Measurements from ENCODE around the gene KRTAP9-2.
"Not testable (repeated sequence)": the region's sequence is repeated elsewhere in the genome, so short reads cannot be mapped to it uniquely, and the experiment has no call there.

Gene KRTAP9-2

DNA sequence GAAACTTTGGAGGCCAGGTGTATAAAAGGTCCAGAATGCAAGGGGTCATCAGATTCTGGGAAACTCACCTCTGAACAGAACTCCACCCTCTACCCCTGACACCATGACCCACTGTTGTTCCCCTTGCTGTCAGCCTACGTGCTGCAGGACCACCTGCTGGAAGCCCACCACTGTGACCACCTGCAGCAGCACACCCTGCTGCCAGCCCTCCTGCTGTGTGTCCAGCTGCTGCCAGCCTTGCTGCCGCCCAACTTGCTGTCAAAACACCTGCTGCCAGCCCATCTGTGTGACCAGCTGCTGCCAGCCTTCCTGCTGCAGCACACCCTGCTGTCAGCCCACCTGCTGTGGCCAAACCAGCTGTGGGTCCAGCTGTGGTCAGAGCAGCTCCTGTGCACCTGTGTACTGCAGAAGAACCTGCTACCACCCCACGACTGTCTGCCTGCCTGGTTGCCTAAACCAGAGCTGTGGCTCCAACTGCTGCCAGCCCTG, 11.5 kb downstream of the KRTAP9-2 start, which contains the start of gene KRTAP9-8:
KRTAP9-8 (plus strand) TSS at position 51 of the 489 bp plus-strand sequence; CDS start at position 104, 53 bp downstream.
- not testable (repeated sequence) for H3K27me3 ChIP-seq (ENCODE audit: control insufficient read depth, insufficient read depth, low read length); H3K4me1 ChIP-seq (ENCODE audit: control insufficient read depth, insufficient read depth, low read length); H3K9ac ChIP-seq (ENCODE audit: low read depth, low read length); H3K27ac ChIP-seq (ENCODE audit: low read depth, low read length); H3K4me3 ChIP-seq (ENCODE audit: low read depth, low read length); H3K36me3 ChIP-seq (ENCODE audit: control insufficient read depth, insufficient read depth, low read length)
- peaks cover 12% of the 10 kb centered on the region for H3K9me3 ChIP-seq (ENCODE audit: control insufficient read depth, insufficient read depth, low read length)

- not testable (repeated sequence) for H3K9me3 ChIP-seq (ENCODE audit: control insufficient read depth, insufficient read depth, low read length); H3K9ac ChIP-seq (ENCODE audit: low read depth, low read length); H3K4me3 ChIP-seq (ENCODE audit: low read depth, low read length); H3K27ac ChIP-seq (ENCODE audit: low read depth, low read length); H3K36me3 ChIP-seq (ENCODE audit: control insufficient read depth, insufficient read depth, low read length); H3K4me1 ChIP-seq (ENCODE audit: control insufficient read depth, insufficient read depth, low read length); H3K27me3 ChIP-seq (ENCODE audit: control insufficient read depth, insufficient read depth, low read length)
Observed at GRCh38 chr17:41246995-41247787, 20.7 kb downstream of the KRTAP9-2 start.

- not testable (repeated sequence) for H3K4me3 ChIP-seq (ENCODE audit: low read depth, low read length); H3K9me3 ChIP-seq (ENCODE audit: control insufficient read depth, insufficient read depth, low read length); H3K36me3 ChIP-seq (ENCODE audit: control insufficient read depth, insufficient read depth, low read length); H3K27ac ChIP-seq (ENCODE audit: low read depth, low read length); H3K9ac ChIP-seq (ENCODE audit: low read depth, low read length); H3K27me3 ChIP-seq (ENCODE audit: control insufficient read depth, insufficient read depth, low read length); H3K4me1 ChIP-seq (ENCODE audit: control insufficient read depth, insufficient read depth, low read length)
Observed at GRCh38 chr17:41249637-41250240, 23.3 kb downstream of the KRTAP9-2 start, which contains the start of gene KRTAP9-4. KRTAP9-4 (plus strand) TSS chr17:41249687; CDS start chr17:41249721, 34 bp downstream.

DNA sequence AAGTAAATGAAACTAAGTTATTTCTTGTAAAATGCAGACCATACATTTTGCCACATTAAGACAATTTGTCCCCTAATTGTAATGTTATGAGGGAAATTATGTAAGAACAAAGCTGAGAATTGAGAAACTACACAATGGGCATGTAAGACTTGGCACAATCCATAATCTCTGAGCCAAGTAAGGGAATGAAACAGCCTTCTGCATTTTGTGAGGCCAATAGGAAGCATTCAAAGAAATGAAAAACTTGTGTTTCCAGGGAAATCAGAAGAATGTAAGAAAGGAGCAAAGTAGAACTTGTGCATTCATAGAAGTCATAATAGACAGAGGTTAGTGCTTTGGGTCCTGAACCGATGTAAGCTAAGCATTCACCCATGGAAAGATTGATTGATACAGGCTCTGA, 24.8 kb downstream of the KRTAP9-2 start:
- no peak overlapping the region for H3K4me3 ChIP-seq (ENCODE audit: low read depth, low read length)
- no peaks in the 10 kb centered on the region for H3K27me3 ChIP-seq (ENCODE audit: control insufficient read depth, insufficient read depth, low read length)
- H3K4me1 ChIP-seq (ENCODE audit: control insufficient read depth, insufficient read depth, low read length) = no peaks in the 10 kb centered on the region
- H3K9ac ChIP-seq (ENCODE audit: low read depth, low read length) = no peak overlapping the region
- no peaks in the 10 kb centered on the region for H3K9me3 ChIP-seq (ENCODE audit: control insufficient read depth, insufficient read depth, low read length)
- no peaks in the 10 kb centered on the region for H3K36me3 ChIP-seq (ENCODE audit: control insufficient read depth, insufficient read depth, low read length)
- no peak overlapping the region for H3K27ac ChIP-seq (ENCODE audit: low read depth, low read length)

DNA sequence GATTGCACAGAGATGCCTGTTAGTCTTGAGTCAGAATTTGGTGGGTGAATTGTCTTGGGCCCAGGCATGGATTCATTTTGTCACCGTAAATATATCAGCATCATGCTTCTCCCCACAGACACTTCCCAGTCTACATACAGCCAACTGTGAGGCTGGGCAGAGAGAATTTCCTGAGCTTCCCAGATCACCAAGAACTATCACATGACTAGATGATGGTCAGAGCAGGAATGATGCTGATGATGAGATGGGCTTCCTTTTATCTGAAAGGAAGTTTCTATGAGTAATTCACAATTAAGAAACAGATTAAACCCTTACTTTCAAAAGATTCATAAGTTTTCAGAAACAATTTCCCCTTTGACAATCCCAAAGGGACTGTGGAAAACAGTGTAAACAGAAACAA, 28.4 kb downstream of the KRTAP9-2 start:
- no peaks in the 10 kb centered on the region for H3K9me3 ChIP-seq (ENCODE audit: control insufficient read depth, insufficient read depth, low read length)
- H3K27ac ChIP-seq (ENCODE audit: low read depth, low read length) = no peak overlapping the region
- H3K36me3 ChIP-seq (ENCODE audit: control insufficient read depth, insufficient read depth, low read length) = no peaks in the 10 kb centered on the region
- H3K4me1 ChIP-seq (ENCODE audit: control insufficient read depth, insufficient read depth, low read length) = no peaks in the 10 kb centered on the region
- H3K9ac ChIP-seq (ENCODE audit: low read depth, low read length) = no peak overlapping the region
- no peaks in the 10 kb centered on the region for H3K27me3 ChIP-seq (ENCODE audit: control insufficient read depth, insufficient read depth, low read length)
- H3K4me3 ChIP-seq (ENCODE audit: low read depth, low read length) = no peak overlapping the region

GRCh38 chr17:41255381-41256290, 29.2 kb downstream of the KRTAP9-2 start, which contains the start of gene KRTAP9-9:
KRTAP9-9 (plus strand) TSS chr17:41255384.
- H3K27ac ChIP-seq (ENCODE audit: low read depth, low read length); H3K4me3 ChIP-seq (ENCODE audit: low read depth, low read length); H3K9me3 ChIP-seq (ENCODE audit: control insufficient read depth, insufficient read depth, low read length); H3K27me3 ChIP-seq (ENCODE audit: control insufficient read depth, insufficient read depth, low read length); H3K9ac ChIP-seq (ENCODE audit: low read depth, low read length); H3K36me3 ChIP-seq (ENCODE audit: control insufficient read depth, insufficient read depth, low read length); H3K4me1 ChIP-seq (ENCODE audit: control insufficient read depth, insufficient read depth, low read length): not testable (repeated sequence)

- Histone ChIP-seq H3K36me3 (ENCODE audit: control insufficient read depth, insufficient read depth, low read length) (no peaks in the 10 kb centered on the region), H3K27ac (ENCODE audit: low read depth, low read length) (no peak overlapping the region), H3K4me1 (ENCODE audit: control insufficient read depth, insufficient read depth, low read length) (no peaks in the 10 kb centered on the region), H3K9ac (ENCODE audit: low read depth, low read length) (no peak overlapping the region), H3K27me3 (ENCODE audit: control insufficient read depth, insufficient read depth, low read length) (no peaks in the 10 kb centered on the region), H3K9me3 (ENCODE audit: control insufficient read depth, insufficient read depth, low read length) (no peaks in the 10 kb centered on the region), H3K4me3 (ENCODE audit: low read depth, low read length) (no peak overlapping the region)
Observed at GRCh38 chr17:41256291-41256685, 29.8 kb downstream of the KRTAP9-2 start.

GRCh38 chr17:41258406-41258805, 32.0 kb downstream of the KRTAP9-2 start:
- Histone ChIP-seq H3K36me3 (ENCODE audit: control insufficient read depth, insufficient read depth, low read length) (no peaks in the 10 kb centered on the region), H3K9ac (ENCODE audit: low read depth, low read length) (no peak overlapping the region), H3K27me3 (ENCODE audit: control insufficient read depth, insufficient read depth, low read length) (no peaks in the 10 kb centered on the region), H3K27ac (ENCODE audit: low read depth, low read length) (no peak overlapping the region), H3K9me3 (ENCODE audit: control insufficient read depth, insufficient read depth, low read length) (no peaks in the 10 kb centered on the region), H3K4me3 (ENCODE audit: low read depth, low read length) (no peak overlapping the region), H3K4me1 (ENCODE audit: control insufficient read depth, insufficient read depth, low read length) (no peaks in the 10 kb centered on the region)

- Histone ChIP-seq H3K36me3 (ENCODE audit: control insufficient read depth, insufficient read depth, low read length) (no peaks in the 10 kb centered on the region), H3K27me3 (ENCODE audit: control insufficient read depth, insufficient read depth, low read length) (no peaks in the 10 kb centered on the region), H3K4me1 (ENCODE audit: control insufficient read depth, insufficient read depth, low read length) (no peaks in the 10 kb centered on the region), H3K4me3 (ENCODE audit: low read depth, low read length) (no peak overlapping the region), H3K9me3 (ENCODE audit: control insufficient read depth, insufficient read depth, low read length) (no peaks in the 10 kb centered on the region), H3K27ac (ENCODE audit: low read depth, low read length) (no peak overlapping the region), H3K9ac (ENCODE audit: low read depth, low read length) (no peak overlapping the region)
Observed at GRCh38 chr17:41263212-41263611, 36.8 kb downstream of the KRTAP9-2 start.

DNA sequence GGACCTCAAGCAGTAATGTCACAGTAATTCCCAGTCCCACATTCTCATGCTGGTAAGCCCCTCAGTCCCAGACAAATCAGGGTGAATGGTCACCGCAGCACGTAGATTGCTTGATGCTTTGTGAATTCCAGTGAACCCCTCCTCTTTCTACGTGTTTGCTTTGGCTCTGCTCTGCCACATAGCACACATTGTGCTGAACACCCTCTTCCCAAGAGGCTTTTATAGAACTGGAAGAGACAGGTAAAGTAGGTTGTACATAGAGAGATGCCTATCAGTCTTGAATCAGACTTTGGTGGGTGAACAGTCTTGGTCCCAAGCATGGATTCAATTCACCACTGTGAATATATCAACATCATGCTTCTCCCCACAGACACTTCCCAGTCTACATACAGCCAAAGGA, 38.2 kb downstream of the KRTAP9-2 start:
- no peaks in the 10 kb centered on the region for H3K36me3 ChIP-seq (ENCODE audit: control insufficient read depth, insufficient read depth, low read length)
- no peak overlapping the region for H3K9ac ChIP-seq (ENCODE audit: low read depth, low read length)
- H3K27ac ChIP-seq (ENCODE audit: low read depth, low read length) = no peak overlapping the region
- no peaks in the 10 kb centered on the region for H3K27me3 ChIP-seq (ENCODE audit: control insufficient read depth, insufficient read depth, low read length)
- H3K4me3 ChIP-seq (ENCODE audit: low read depth, low read length) = no peak overlapping the region
- no peaks in the 10 kb centered on the region for H3K4me1 ChIP-seq (ENCODE audit: control insufficient read depth, insufficient read depth, low read length)
- H3K9me3 ChIP-seq (ENCODE audit: control insufficient read depth, insufficient read depth, low read length) = no peaks in the 10 kb centered on the region
